Thyroid gland (tissue), 4 donors: Measurements from ENCODE around the gene PIP5K1C.

Experiments
- POLR2A ChIP-seq, 2 donors: fragments of 450-650 bp; IDR thresholded peaks; one replicate each; pipeline ENCODE4 v1.6.1; 2017; ENCODE audit warnings: antibody characterized with exemption in 2 of 2, mild to moderate bottlenecking in 2 of 2, moderate library complexity in 1 of 2
- TF ChIP-seq, protein P1 (sequence below), 6 experiments: fragments of 200-600 bp in 3 of 6; fragments of 450-650 bp in 3 of 6; sonication (generic) in 3 of 6; IDR thresholded peaks; one replicate each; pipeline ENCODE4 v1.5.1; 2016 to 2019; ENCODE audit warnings: antibody characterized with exemption in 6 of 6, mild to moderate bottlenecking in 2 of 6, inconsistent platforms in 1 of 6, moderate library complexity in 1 of 6

DNA sequence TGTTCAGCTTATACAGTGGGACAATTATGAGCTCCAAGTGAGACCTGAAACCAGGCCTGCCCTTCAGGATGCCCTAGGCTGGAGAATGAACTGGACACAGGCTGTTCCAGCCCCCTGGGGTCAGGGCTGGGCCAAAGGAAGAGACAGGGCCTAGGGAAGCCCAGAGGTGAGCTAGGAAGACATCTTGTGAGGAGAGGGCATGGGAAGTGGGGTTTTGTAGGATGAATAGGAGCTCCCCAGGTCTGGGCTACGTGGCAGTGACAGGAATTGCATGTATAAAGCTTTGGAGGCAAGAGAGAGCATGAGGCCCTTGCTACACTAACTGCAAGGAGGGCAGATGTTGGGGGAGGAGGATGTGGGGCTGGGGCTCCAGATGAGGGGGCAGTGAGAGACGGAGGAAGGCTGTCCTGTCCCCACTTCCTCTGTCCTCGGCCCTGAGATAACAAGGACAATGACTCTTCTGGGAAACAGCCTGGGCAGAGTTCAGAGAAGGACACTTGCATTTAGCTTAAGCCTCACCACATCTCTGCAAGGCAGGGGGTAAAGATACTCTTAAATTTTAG lies 92.1 kb downstream of the PIP5K1C start:
- TF ChIP-seq, protein P1, sequence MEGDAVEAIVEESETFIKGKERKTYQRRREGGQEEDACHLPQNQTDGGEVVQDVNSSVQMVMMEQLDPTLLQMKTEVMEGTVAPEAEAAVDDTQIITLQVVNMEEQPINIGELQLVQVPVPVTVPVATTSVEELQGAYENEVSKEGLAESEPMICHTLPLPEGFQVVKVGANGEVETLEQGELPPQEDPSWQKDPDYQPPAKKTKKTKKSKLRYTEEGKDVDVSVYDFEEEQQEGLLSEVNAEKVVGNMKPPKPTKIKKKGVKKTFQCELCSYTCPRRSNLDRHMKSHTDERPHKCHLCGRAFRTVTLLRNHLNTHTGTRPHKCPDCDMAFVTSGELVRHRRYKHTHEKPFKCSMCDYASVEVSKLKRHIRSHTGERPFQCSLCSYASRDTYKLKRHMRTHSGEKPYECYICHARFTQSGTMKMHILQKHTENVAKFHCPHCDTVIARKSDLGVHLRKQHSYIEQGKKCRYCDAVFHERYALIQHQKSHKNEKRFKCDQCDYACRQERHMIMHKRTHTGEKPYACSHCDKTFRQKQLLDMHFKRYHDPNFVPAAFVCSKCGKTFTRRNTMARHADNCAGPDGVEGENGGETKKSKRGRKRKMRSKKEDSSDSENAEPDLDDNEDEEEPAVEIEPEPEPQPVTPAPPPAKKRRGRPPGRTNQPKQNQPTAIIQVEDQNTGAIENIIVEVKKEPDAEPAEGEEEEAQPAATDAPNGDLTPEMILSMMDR (IDR thresholded peaks at IDR 0.05), result no peak
- TF ChIP-seq POLR2A (IDR thresholded peaks at IDR 0.05), result no peak
